IMR-90 (cell line): ENCODE results near the gene NFIX. TPM values are rescaled to one million over a fixed set of nuclear protein-coding genes. Genes with fewer than 3 reads are reported as not detected.
A peak's percentile ranks its signal among the peaks of the same experiment; 100 is the strongest.

Experiments used
- ATAC-seq: fragments of 200-7000 bp; cut with Tn5 transposase; 2 replicates; pipeline ENCODE4 v1.9.1; 2020; ENCODE audit warnings: low read depth, mild to moderate bottlenecking, moderate library complexity
- BruUV-seq: library from RNA; stranded (reverse); fragments of 400-500 nt; replicated peaks from 2 replicates; lab custom pipeline; 2021; lab: Mats Ljungman, UMichigan
- CTCF ChIA-PET: fragments of 300-600 bp; formaldehyde crosslinking; extraction: SDS; loops from one replicate; lab custom pipeline; 2021; ENCODE audit warnings: antibody characterized with exemption; lab: Yijun Ruan, JAX
- POLR2A ChIA-PET: fragments of 300-600 bp; sonication (Branson Sonifier 250); formaldehyde crosslinking; loops from one replicate; lab custom pipeline; 2022; ENCODE audit warnings: antibody characterized with exemption; ENCODE audit not compliant: unreplicated experiment; lab: Charles Lee
- DNase-seq: peaks from one replicate; pipeline ENCODE4 v3.0.0; 2013
- H2AFZ ChIP-seq: replicated peaks from 2 replicates; pipeline ENCODE3; 2013; ENCODE audit warnings: low read length, mild to moderate bottlenecking; ENCODE audit not compliant: poor library complexity
- H2AK5ac ChIP-seq: 2 replicates; pipeline ENCODE4 v1.6.1; 2013; ENCODE audit warnings: low read depth, low read length, inconsistent platforms
- H2AK9ac ChIP-seq: replicated peaks from 2 replicates; pipeline ENCODE3; 2013; ENCODE audit warnings: mild to moderate bottlenecking, low read depth, low read length, moderate library complexity; ENCODE audit not compliant: poor library complexity
- H2BK120ac ChIP-seq: 2 replicates; pipeline ENCODE4 v1.6.1; 2013; ENCODE audit warnings: low read depth, low read length, inconsistent platforms
- H2BK15ac ChIP-seq: 3 replicates; pipeline ENCODE4 v1.6.1; 2013; ENCODE audit warnings: low read depth, low read length, inconsistent platforms
- H2BK20ac ChIP-seq: 2 replicates; pipeline ENCODE4 v1.6.1; 2013; ENCODE audit warnings: low read depth, mild to moderate bottlenecking, inconsistent platforms, low read length, moderate library complexity
- H2BK5ac ChIP-seq: 2 replicates; pipeline ENCODE4 v1.6.1; 2013; ENCODE audit warnings: mild to moderate bottlenecking, low read depth, low read length, inconsistent platforms; ENCODE audit not compliant: poor library complexity, severe bottlenecking
- H3K14ac ChIP-seq: replicated peaks from 2 replicates; pipeline ENCODE4 v1.6.1; 2013; ENCODE audit warnings: low read depth, low read length, inconsistent platforms
- H3K18ac ChIP-seq: 2 replicates; pipeline ENCODE4 v1.6.1; 2013; ENCODE audit warnings: low read depth, low read length, control low read depth
- H3K23ac ChIP-seq: 2 replicates; pipeline ENCODE4 v1.6.1; 2013; ENCODE audit warnings: low read depth, low read length, inconsistent platforms
- H3K27ac ChIP-seq: 2 replicates; pipeline ENCODE4 v1.5.1; 2013; ENCODE audit warnings: mild to moderate bottlenecking, control low read depth, low read length; ENCODE audit not compliant: insufficient read depth
- H3K27me3 ChIP-seq: 2 replicates; pipeline ENCODE4 v1.6.1; 2013; ENCODE audit warnings: low read length; ENCODE audit not compliant: control insufficient read depth, insufficient read depth
- H3K36me3 ChIP-seq: 2 replicates; pipeline ENCODE4 v1.6.1; 2013; ENCODE audit warnings: low read length, mixed read lengths; ENCODE audit not compliant: control insufficient read depth, insufficient read depth
- H3K4ac ChIP-seq: 2 replicates; pipeline ENCODE4 v1.6.1; 2013; ENCODE audit warnings: low read depth, low read length, inconsistent platforms
- H3K4me1 ChIP-seq: 2 replicates; pipeline ENCODE4 v1.6.1; 2013; ENCODE audit warnings: low read length, mixed read lengths; ENCODE audit not compliant: control insufficient read depth, insufficient read depth
- H3K4me2 ChIP-seq: 2 replicates; pipeline ENCODE4 v1.6.1; 2013; ENCODE audit warnings: low read depth, mild to moderate bottlenecking, control low read depth, low read length, moderate library complexity
- H3K4me3 ChIP-seq: 2 replicates; pipeline ENCODE4 v1.5.1; 2013; ENCODE audit warnings: low read depth, mild to moderate bottlenecking, control low read depth, low read length, moderate library complexity; ENCODE audit not compliant: insufficient read depth
- H3K56ac ChIP-seq: 2 replicates; pipeline ENCODE4 v1.6.1; 2013; ENCODE audit warnings: low read length, inconsistent platforms; ENCODE audit not compliant: insufficient read depth; ENCODE audit errors: extremely low read depth
- H3K79me1 ChIP-seq, 2 experiments: 2 replicates each; pipeline ENCODE4 v1.6.1; 2013; ENCODE audit warnings: low read length in 2 of 2, inconsistent platforms in 1 of 2, low read depth in 1 of 2
- H3K9ac ChIP-seq: 2 replicates; pipeline ENCODE4 v1.6.1; 2013; ENCODE audit warnings: low read depth, low read length, control low read depth
- H3K9me1 ChIP-seq: 2 replicates; pipeline ENCODE4 v1.6.1; 2013; ENCODE audit warnings: low read length, inconsistent platforms; ENCODE audit not compliant: insufficient read depth
- H3K9me3 ChIP-seq: 2 replicates; pipeline ENCODE4 v1.6.1; 2013; ENCODE audit warnings: low read length; ENCODE audit not compliant: control insufficient read depth, insufficient read depth
- H4K20me1 ChIP-seq: 2 replicates; pipeline ENCODE4 v1.6.1; 2013; ENCODE audit warnings: low read length, inconsistent platforms; ENCODE audit not compliant: insufficient read depth
- H4K5ac ChIP-seq: 2 replicates; pipeline ENCODE4 v1.6.1; 2013; ENCODE audit warnings: mild to moderate bottlenecking, low read depth, low read length, control low read depth
- H4K8ac ChIP-seq, 2 experiments: 2 replicates each; pipeline ENCODE4 v1.6.1; 2013; ENCODE audit warnings: low read depth in 2 of 2, low read length in 2 of 2, control low read depth in 1 of 2, inconsistent platforms in 1 of 2
- H4K91ac ChIP-seq: 2 replicates; pipeline ENCODE4 v1.6.1; 2013; ENCODE audit warnings: low read depth, low read length, inconsistent platforms; ENCODE audit not compliant: insufficient read depth
- ELK1 ChIP-seq: fragments of 150-350 bp; IDR thresholded peaks from 2 replicates; pipeline ENCODE4 v1.6.1; 2016; ENCODE audit warnings: low read depth, mild to moderate bottlenecking, low read length, moderate library complexity, borderline replicate concordance
- MAZ ChIP-seq: IDR thresholded peaks from 2 replicates; pipeline ENCODE4 v1.6.1; 2012; ENCODE audit warnings: low read depth, mild to moderate bottlenecking, low read length, improper control_type of control experiment, moderate library complexity, borderline replicate concordance
- NFE2L2 ChIP-seq: fragments of 150-350 bp; IDR thresholded peaks from 2 replicates; pipeline ENCODE4 v1.6.1; 2016; ENCODE audit warnings: low read depth, mild to moderate bottlenecking, low read length
- RCOR1 ChIP-seq: IDR thresholded peaks from 2 replicates; pipeline ENCODE4 v1.6.1; 2012; ENCODE audit warnings: mild to moderate bottlenecking, low read length, improper control_type of control experiment; ENCODE audit not compliant: insufficient replicate concordance
- RFX5 ChIP-seq: IDR thresholded peaks from 2 replicates; pipeline ENCODE4 v1.8.0; 2012; ENCODE audit warnings: low read depth, mild to moderate bottlenecking, low read length, moderate library complexity
- WGBS, 2 experiments: methylation state at CpG; one replicate each; pipeline versions ENCODE4 v1.1.5 to v1.1.7; 2013; ENCODE audit warnings: missing lambda C conversion rate in 2 of 2; ENCODE audit not compliant: insufficient read length in 1 of 2; ENCODE audit errors: extremely low coverage in 2 of 2; 5-methylcytosine and 5-hydroxymethylcytosine counted together
- dilution Hi-C: fragments of 300-500 bp; cut with HindIII; formaldehyde crosslinking; loops from one replicate; pipeline ENCODE4 v1.14.3; 2018; ENCODE audit warnings: low sequenced_read_pairs; ENCODE audit not compliant: unreplicated experiment
- in situ Hi-C: fragments of 300-500 bp; cut with MboI; formaldehyde crosslinking; loops from 3 replicates; pipeline ENCODE4 v1.14.3; 2019; ENCODE audit warnings: low sequenced_read_pairs, inconsistent platforms, mixed read lengths
- intact Hi-C: fragments of 100-400 bp; cut with micrococcal nuclease; formaldehyde crosslinking; loops from 2 replicates; pipeline ENCODE4 v1.10.0; 2022
- polyA plus RNA-seq, 3 experiments: library from polyadenylated mRNA; depleted of rRNA; stranded (reverse); fragments of >200 nt; gene quantifications; 2 replicates each; pipeline ENCODE4 v1.2.3, GENCODE V29; 2012; ENCODE audit warnings: low replicate concordance in 1 of 3
- total RNA-seq: library from RNA; depleted of rRNA; stranded (reverse); fragments of >200 nt; gene quantifications from 2 replicates; pipeline ENCODE4 v1.2.3, GENCODE V29; 2012

Gene NFIX
- total and polyA plus RNA-seq, 2 of the 4 experiments (the other 2 are of a cell fraction): 10.2 to 47.7 TPM

DNA sequence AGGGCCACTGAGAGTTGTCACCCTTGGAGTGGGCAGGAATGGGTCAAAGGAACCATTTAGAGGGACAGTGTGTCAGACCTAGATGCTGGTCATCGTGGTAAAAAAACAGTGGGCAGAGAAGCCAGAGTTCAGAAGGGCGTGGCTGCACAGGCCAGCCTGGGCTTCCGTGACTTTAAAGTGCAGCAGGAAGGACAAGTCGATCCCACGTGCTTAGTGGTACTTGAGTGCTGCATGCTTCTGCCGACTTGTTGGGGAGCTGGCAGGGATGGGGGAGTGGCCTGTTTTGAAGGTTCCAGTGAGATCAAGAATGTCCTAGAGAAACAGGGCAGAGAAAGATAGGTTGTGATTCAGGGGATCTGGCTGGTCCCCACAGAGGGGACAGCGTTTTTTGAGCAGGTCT lies 90.4 kb downstream of the NFIX start:
- intact Hi-C loops: no loop called here
- Histone ChIP-seq H3K14ac (no peak overlapping the region), H4K5ac (no peak overlapping the region), H4K8ac (no peak overlapping the region), H3K27me3 (no peaks in the 10 kb centered on the region), H3K18ac (no peak overlapping the region), H4K91ac (no peak overlapping the region), H2AK5ac (no peak overlapping the region), H3K23ac (peak overlapping the region; percentile 48), H2AK9ac (peak overlapping the region; percentile 71), H3K9ac (no peak overlapping the region), H2BK5ac (no peak overlapping the region), H3K79me1 (peaks cover 0 to 17% of the 10 kb centered on the region in 2 experiments; a peak in 2 of 4 replicates), H3K9me3 (no peaks in the 10 kb centered on the region), H3K27ac (no peak overlapping the region), H2AFZ (no peak overlapping the region), H2BK20ac (no peak overlapping the region), H3K4ac (no peak overlapping the region), H3K4me3 (no peak overlapping the region), H3K4me2 (no peak overlapping the region), H2BK120ac (no peak overlapping the region), H3K56ac (no peak overlapping the region), H3K4me1 (peaks cover 9% of the 10 kb centered on the region; the same call in 1 of the 2 replicates), H3K9me1 (no peaks in the 10 kb centered on the region), H4K20me1 (0 out of 2 replicates have a peak, but pooled peaks cover 3% of the 10 kb centered on the region), H2BK15ac (no peak overlapping the region), H3K36me3 (peaks cover 52% of the 10 kb centered on the region)
- CTCF ChIA-PET: interaction anchor here (0.9 kb wide), 1 partner anchor 52 kb away, joined by 3 read pairs; no protein-coding TSS in a partner anchor
- TF ChIP-seq RFX5 (no peak), NFE2L2 (no peak), ELK1 (no peak), MAZ (no peak), RCOR1 (no peak)
- WGBS, 2 experiments: 55% methylated on average over 6 of the region's 7 CpGs; no CpG with 5 or more reads in 1 of the 2 experiments
- BruUV-seq: no TSS peak
- in situ Hi-C loops: no loop called here
- DNase-seq (no peak), ATAC-seq (no peak)
- dilution Hi-C loops: no loop called here
- POLR2A ChIA-PET: no interaction called here
